ENCODE results near the gene FUT4.

The FUT4 gene

DNA sequence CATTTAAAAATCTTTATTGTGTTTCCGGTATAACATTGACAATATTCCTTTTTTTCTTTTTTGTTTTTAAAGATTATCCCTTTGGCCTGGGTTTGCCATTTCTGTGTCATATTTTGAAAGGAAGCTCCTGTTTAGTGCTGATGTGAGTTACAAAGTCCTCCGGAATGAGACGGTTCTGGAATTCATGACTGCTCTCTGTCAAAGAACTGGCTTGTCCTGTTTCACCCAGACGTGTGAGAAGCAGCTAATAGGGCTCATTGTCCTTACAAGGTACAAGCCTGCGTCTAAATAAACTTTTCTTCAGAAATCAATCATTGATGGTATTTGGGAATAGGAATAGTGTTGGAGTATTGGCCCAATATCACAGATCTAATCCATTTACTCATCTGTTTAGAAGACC is 43.3 kb downstream of the FUT4 start:
- DNase-seq: no peak
- in situ Hi-C loops (cut with MboI; ENCODE audit: low pct_unique_long_range_greater_than_20kb, low sequenced_read_pairs): no loop called here

GRCh38 chr11:94588366-94588942 is 44.7 kb downstream of the FUT4 start:
- no peak for DNase-seq
- in situ Hi-C loops (cut with MboI; ENCODE audit: low pct_unique_long_range_greater_than_20kb, low sequenced_read_pairs): no loop called here

DNA sequence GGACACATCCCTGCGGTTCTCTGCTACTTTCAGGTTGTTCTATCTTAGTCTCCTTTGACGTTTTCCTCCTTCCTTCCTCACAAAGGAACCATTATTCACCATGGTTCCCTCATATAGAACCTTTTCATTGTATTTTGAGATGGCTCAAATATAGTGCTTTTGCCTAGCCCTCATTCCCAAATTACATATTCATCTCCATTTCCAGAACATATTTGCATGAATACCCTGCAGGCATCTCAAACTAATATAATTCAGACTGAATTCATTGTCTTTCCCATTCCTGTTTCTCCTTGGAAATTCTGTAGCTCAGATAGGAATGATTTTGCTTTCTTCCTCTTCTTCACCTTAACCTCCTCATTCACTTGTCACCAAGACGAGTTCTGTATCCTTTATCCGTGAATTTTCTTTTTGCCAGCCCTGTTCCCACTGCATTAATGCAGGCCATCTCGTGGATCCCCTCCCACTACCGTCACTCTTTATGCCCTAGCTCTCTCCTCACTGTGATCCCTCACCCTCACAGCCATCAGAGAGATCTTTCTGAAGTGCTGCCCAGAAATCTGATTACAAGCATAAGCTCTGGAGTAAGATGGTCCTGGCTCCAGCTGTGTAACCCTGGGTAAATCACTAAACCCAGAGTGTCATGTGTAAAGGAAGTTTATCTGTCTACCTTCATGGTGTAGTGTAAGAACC is 46.8 kb downstream of the FUT4 start:
- no peak for DNase-seq
- in situ Hi-C loops (cut with MboI; ENCODE audit: low pct_unique_long_range_greater_than_20kb, low sequenced_read_pairs): no loop called here

DNA sequence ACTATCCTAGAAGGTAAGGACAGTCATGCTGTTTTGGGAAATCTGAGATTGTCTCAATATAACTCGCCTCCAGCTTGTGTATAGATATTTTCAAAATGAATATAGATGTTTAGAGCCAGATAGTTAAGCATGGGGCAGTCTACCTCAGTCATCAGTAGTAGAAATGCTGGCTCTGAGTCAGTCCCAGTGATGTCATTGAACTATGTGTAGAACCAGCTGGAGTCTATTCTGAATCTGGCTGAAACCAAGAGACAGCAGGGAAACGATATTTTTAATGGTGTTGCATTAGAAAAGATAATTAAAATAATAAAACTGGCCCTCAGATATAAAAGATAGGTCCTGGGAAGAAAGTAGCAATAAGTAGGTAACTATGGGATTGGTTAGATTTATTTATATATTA is 49.3 kb downstream of the FUT4 start:
- in situ Hi-C loops (cut with MboI; ENCODE audit: low pct_unique_long_range_greater_than_20kb, low sequenced_read_pairs): no loop called here
- no peak for DNase-seq

- in situ Hi-C loops (cut with MboI; ENCODE audit: low pct_unique_long_range_greater_than_20kb, low sequenced_read_pairs): no loop called here
Measured at GRCh38 chr11:94595076-94595475, 51.4 kb downstream of the FUT4 start.

DNA sequence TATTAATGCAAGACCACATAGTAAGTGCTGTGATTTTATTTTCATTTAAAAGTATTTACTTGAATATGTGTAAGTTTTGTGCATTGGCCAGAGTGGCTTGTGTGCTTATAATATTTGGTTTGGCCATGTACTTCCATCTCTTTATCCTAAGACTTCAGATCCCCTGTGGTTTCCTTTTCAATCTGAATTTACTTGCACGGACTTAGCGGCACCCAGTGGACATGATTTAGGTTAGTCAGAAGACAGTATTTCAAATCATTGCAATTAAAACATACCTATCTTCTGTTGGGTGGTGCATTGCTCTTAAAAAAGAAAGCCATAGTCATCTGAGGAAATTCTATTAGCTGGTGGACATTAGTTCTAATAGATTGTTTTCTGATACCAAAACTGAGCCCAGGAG is 54.2 kb downstream of the FUT4 start:
- in situ Hi-C loops (cut with MboI; ENCODE audit: low pct_unique_long_range_greater_than_20kb, low sequenced_read_pairs): no loop called here
- peak; percentile 28 for DNase-seq

More at GRCh38 chr11:94595076-94595475, 51.4 kb downstream of the FUT4 start:
- no peak for DNase-seq
